Activated CD4-positive, alpha-beta memory T cell treated with anti-CD3 and anti-CD28 coated beads for 36 hours (primary cell): ENCODE measurements around the gene POLR1F. TPM values are rescaled to one million over a fixed set of nuclear protein-coding genes. Genes with fewer than 3 reads are reported as not detected.
"Not testable (repeated sequence)": the region's sequence is repeated elsewhere in the genome, so short reads cannot be mapped to it uniquely, and the experiment has no call there.

Experiments
- CTCF ChIA-PET: fragments of 350-600 bp; sonication (Branson Sonifier 250); formaldehyde crosslinking; loops from one replicate; lab custom pipeline; 2021; ENCODE audit warnings: antibody characterized with exemption, inconsistent platforms; lab: Charles Lee
- POLR2A ChIA-PET: fragments of 350-600 bp; sonication (Branson Sonifier 250); formaldehyde crosslinking; loops from one replicate; lab custom pipeline; 2021; ENCODE audit warnings: antibody characterized with exemption; lab: Charles Lee
- DNase-seq: peaks from one replicate; pipeline ENCODE4 v3.0.0-alpha.2; 2020
- H3K27ac Mint-ChIP-seq: one replicate; pipeline ENCODE4 v1.8.0; 2021; ENCODE audit warnings: mixed read lengths
- H3K27me3 Mint-ChIP-seq: one replicate; pipeline ENCODE4 v1.8.0; 2021; ENCODE audit warnings: mixed read lengths
- H3K36me3 Mint-ChIP-seq: one replicate; pipeline ENCODE4 v1.8.0; 2021; ENCODE audit warnings: mixed read lengths
- H3K4me1 Mint-ChIP-seq: one replicate; pipeline ENCODE4 v1.8.0; 2021; ENCODE audit warnings: low read depth, mixed read lengths
- H3K4me3 Mint-ChIP-seq: one replicate; pipeline ENCODE4 v1.8.0; 2021; ENCODE audit warnings: mild to moderate bottlenecking, mixed read lengths
- H3K9me3 Mint-ChIP-seq: one replicate; pipeline ENCODE4 v1.8.0; 2021; ENCODE audit warnings: mixed read lengths
- intact Hi-C: fragments of 100-400 bp; cut with micrococcal nuclease; formaldehyde crosslinking; loops from one replicate; pipeline ENCODE4 v1.15.1; 2023
- total RNA-seq, 2 experiments: library from RNA; stranded (reverse); gene quantifications; one replicate each; pipeline ENCODE4 v1.2.3, GENCODE V29; 2021

POLR1F gene
- total RNA-seq, 2 experiments from 2014 or later: 20.0 to 21.9 TPM

GRCh38 chr7:19707240-19707639, 1.6 kb downstream of the POLR1F start:
- intact Hi-C loops: loop anchor here (5.0 kb wide), 1 partner anchor 625 kb away; the partner anchor contains the start of gene ITGB8
- POLR2A ChIA-PET: no interaction called here
- H3K9me3 Mint-ChIP-seq: no peaks in the 10 kb centered on the region
- peak overlapping the region; percentile 81 for H3K4me3 Mint-ChIP-seq
- H3K36me3 Mint-ChIP-seq: peaks cover 10% of the 10 kb centered on the region
- peaks cover 3% of the 10 kb centered on the region for H3K27me3 Mint-ChIP-seq
- peaks cover 37% of the 10 kb centered on the region for H3K4me1 Mint-ChIP-seq
- DNase-seq: no peak
- CTCF ChIA-PET: no interaction called here
- no peak overlapping the region for H3K27ac Mint-ChIP-seq

DNA sequence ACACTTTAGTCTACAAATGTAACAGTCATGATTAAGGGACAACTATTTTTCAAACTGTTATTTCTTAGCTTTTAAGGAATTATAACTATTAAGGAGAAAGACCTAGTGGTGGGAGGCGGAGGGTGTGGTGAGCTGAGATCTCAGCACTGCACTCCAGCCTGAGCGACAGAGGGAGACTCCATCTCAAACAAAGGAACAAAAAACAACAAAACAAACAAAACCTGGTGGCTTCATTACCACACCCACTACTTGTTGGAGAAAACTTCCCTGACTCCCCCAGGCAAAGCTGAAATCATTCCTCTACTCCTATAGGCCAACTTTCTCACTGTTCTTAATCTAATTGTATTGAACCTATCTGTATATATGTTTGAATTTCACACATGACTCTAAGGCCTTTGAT, 3.2 kb downstream of the POLR1F start:
- H3K36me3 Mint-ChIP-seq: peaks cover 12% of the 10 kb centered on the region
- DNase-seq: no peak
- POLR2A ChIA-PET: no interaction called here
- no peaks in the 10 kb centered on the region for H3K27me3 Mint-ChIP-seq
- H3K4me1 Mint-ChIP-seq: peaks cover 37% of the 10 kb centered on the region
- H3K9me3 Mint-ChIP-seq: no peaks in the 10 kb centered on the region
- intact Hi-C loops: loop anchor here (5.0 kb wide), 1 partner anchor 627 kb away; the partner anchor contains the start of gene ITGB8
- CTCF ChIA-PET: interaction anchor here (1.7 kb wide), 1 partner anchor 8 kb away, joined by 5 read pairs; no protein-coding TSS in a partner anchor
- no peak overlapping the region for H3K27ac Mint-ChIP-seq
- no peak overlapping the region for H3K4me3 Mint-ChIP-seq

GRCh38 chr7:19701471-19701870, 7.4 kb downstream of the POLR1F start:
- Mint-ChIP-seq H3K4me1 (peaks cover 8% of the 10 kb centered on the region), H3K9me3 (no peaks in the 10 kb centered on the region), H3K4me3 (no peak overlapping the region), H3K36me3 (peaks cover 27% of the 10 kb centered on the region), H3K27me3 (no peaks in the 10 kb centered on the region), H3K27ac (no peak overlapping the region)
- ChIA-PET POLR2A (no interaction called here), CTCF (interaction anchor here (2.5 kb wide), 1 partner anchor 8 kb away, joined by 15 read pairs; the partner anchor contains the start of gene POLR1F)
- intact Hi-C loops: no loop called here
- DNase-seq: no peak

- H3K27me3 Mint-ChIP-seq: no peaks in the 10 kb centered on the region
- no peak for DNase-seq
- H3K4me3 Mint-ChIP-seq: no peak overlapping the region
- H3K4me1 Mint-ChIP-seq: peaks cover 4% of the 10 kb centered on the region
- H3K9me3 Mint-ChIP-seq: no peaks in the 10 kb centered on the region
- intact Hi-C loops: no loop called here
- CTCF ChIA-PET: interaction anchor here (1.9 to 2.5 kb wide), 2 partner anchors 8 to 13 kb away, joined by 10 to 15 read pairs; partner anchors contain the start of gene POLR1F
- POLR2A ChIA-PET: interaction anchor here (1.0 kb wide), 1 partner anchor 8 kb away, joined by 3 read pairs; the partner anchor contains the start of gene POLR1F
- H3K27ac Mint-ChIP-seq: no peak overlapping the region
- H3K36me3 Mint-ChIP-seq: peaks cover 28% of the 10 kb centered on the region
Measured at GRCh38 chr7:19700936-19701335, 7.9 kb downstream of the POLR1F start.

DNA sequence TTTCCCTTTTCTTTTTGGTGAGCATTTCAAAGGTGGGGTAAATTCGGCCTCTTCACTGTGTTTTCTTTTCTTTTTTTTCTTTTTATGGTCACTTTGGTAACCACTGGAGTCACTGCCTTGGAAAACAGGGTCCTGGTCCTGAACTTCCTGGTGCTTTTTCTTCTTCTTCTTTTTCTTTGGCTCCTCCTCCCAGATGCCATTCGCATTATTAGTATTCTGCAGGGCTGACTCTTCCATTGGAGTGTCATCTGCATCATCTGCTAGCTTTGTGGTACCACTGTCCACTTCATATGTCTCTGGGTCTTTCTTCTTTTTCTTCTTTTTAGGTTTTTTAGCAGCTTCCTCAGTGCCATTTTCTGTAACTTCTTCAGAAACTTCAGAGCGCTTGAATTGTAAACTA, 10.5 kb downstream of the POLR1F start:
- H3K36me3 Mint-ChIP-seq: peaks cover 27% of the 10 kb centered on the region
- no peaks in the 10 kb centered on the region for H3K27me3 Mint-ChIP-seq
- no peaks in the 10 kb centered on the region for H3K9me3 Mint-ChIP-seq
- no peak for DNase-seq
- no peak overlapping the region for H3K27ac Mint-ChIP-seq
- POLR2A ChIA-PET: no interaction called here
- no peak overlapping the region for H3K4me3 Mint-ChIP-seq
- CTCF ChIA-PET: no interaction called here
- intact Hi-C loops: no loop called here
- H3K4me1 Mint-ChIP-seq: no peaks in the 10 kb centered on the region

DNA sequence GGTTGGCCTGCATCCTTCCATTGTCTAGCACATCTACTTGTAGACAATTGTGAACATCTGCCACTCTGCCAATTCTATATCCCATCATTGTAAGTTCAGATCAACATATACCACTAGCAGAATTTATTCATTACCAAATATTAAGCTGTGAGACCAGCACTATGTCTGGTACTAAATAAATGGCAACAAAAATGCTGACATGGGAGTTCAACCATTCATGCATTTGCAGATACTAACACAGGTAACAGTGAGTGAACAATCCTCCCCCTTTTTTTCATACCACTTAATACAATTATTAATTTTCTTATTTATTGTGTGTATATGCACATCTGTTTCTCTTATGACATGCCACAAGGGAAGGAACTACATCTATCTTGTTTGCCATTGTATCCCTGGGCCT, 11.9 kb downstream of the POLR1F start:
- CTCF ChIA-PET: no interaction called here

GRCh38 chr7:19692111-19692828, 16.6 kb downstream of the POLR1F start:
- Mint-ChIP-seq H3K4me3 (no peak overlapping the region), H3K4me1 (no peaks in the 10 kb centered on the region), H3K27me3 (peaks cover 4% of the 10 kb centered on the region), H3K27ac (no peak overlapping the region), H3K36me3 (peaks cover 4% of the 10 kb centered on the region), H3K9me3 (no peaks in the 10 kb centered on the region)
- intact Hi-C loops: no loop called here
- ChIA-PET POLR2A (no interaction called here), CTCF (interaction anchor here (2.1 kb wide), 1 partner anchor 21 kb away, joined by 4 read pairs; no protein-coding TSS in a partner anchor)
- no peak for DNase-seq

More for the DNA sequence above, 11.9 kb downstream of the POLR1F start:
- Mint-ChIP-seq H3K27me3 (no peaks in the 10 kb centered on the region), H3K36me3 (peaks cover 18% of the 10 kb centered on the region), H3K4me1 (no peaks in the 10 kb centered on the region), H3K9me3 (no peaks in the 10 kb centered on the region), H3K4me3 (no peak overlapping the region), H3K27ac (no peak overlapping the region)
- DNase-seq: no peak
- POLR2A ChIA-PET: no interaction called here
- intact Hi-C loops: no loop called here

- H3K27me3 Mint-ChIP-seq: peaks cover 4% of the 10 kb centered on the region
- POLR2A ChIA-PET: no interaction called here
- intact Hi-C loops: no loop called here
- peaks cover 2% of the 10 kb centered on the region for H3K36me3 Mint-ChIP-seq
- no peaks in the 10 kb centered on the region for H3K4me1 Mint-ChIP-seq
- DNase-seq: no peak
- no peak overlapping the region for H3K27ac Mint-ChIP-seq
- CTCF ChIA-PET: interaction anchor here (0.6 to 2.1 kb wide), 2 partner anchors 23 to 993 kb away, joined by 3 to 4 read pairs; no protein-coding TSS in a partner anchor
- H3K4me3 Mint-ChIP-seq: no peak overlapping the region
- H3K9me3 Mint-ChIP-seq: no peaks in the 10 kb centered on the region
Measured at GRCh38 chr7:19690736-19691135, 18.1 kb downstream of the POLR1F start.

DNA sequence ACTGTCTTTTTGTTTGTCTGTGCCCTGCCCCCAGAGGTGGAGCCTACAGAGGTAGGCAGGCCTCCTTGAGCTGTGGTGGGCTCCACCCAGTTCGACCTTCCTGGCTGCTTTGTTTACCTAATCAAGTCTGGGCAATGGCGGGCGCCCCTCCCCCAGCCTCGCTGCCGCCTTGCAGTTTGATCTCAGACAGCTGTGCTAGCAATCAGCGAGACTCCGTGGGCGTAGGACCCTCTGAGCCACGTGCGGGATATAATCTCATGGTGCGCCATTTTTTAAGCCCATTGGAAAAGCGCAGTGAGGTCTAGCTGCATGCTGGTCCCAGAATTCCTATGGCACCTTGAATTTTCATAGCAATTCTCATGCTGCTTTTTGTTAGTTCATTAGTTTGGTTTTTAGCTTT, 19.7 kb downstream of the POLR1F start:
- H3K27me3 Mint-ChIP-seq, H3K4me3 Mint-ChIP-seq, H3K36me3 Mint-ChIP-seq, DNase-seq, H3K27ac Mint-ChIP-seq, H3K9me3 Mint-ChIP-seq, intact Hi-C loops, H3K4me1 Mint-ChIP-seq, POLR2A ChIA-PET: not testable (repeated sequence)
- CTCF ChIA-PET: interaction anchor here (0.7 kb wide), 1 partner anchor 15 kb away, joined by 3 read pairs; no protein-coding TSS in a partner anchor

DNA sequence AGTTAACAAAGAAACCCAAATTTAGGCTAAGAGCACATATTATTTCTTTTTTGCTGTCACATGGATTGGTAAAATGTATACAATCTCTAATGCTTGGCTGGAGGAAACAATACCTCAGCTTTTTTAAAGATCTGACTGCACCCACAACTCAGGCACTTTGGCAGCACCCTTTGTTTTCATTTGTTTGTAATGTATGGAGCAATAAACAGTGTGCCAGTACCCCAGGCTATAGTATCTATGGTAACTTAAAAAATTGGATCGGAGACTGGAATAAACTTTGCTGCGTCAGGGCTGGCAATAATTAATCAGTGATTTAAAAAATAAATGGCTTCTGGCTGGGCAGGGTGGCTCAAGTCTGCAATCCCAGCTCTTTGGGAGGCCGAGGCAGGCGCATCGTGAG, 27.2 kb downstream of the POLR1F start:
- intact Hi-C loops: no loop called here
- POLR2A ChIA-PET: no interaction called here

DNA sequence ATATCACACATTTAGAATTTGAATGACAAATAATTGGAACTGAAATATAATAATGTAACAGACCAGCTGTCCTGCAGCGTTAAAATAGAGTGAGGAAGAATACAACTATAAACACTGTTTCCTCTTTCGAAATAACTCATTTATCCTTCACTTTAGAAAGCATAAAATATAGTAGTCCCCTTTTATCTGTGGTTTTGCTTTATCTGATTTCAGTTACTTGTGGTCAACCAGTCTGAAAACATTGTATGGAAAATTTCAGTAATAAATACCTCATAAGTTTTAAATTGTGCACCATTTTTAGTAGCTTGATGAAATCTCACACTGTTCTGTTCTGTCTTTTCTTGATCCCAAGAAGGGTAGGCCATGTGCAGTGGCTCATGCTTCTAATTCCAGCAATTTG, 31.7 kb downstream of the POLR1F start:
- ChIA-PET POLR2A (no interaction called here), CTCF (interaction anchor here (0.9 kb wide), 1 partner anchor 13 kb away, joined by 3 read pairs; no protein-coding TSS in a partner anchor)
- peaks cover 5% of the 10 kb centered on the region for H3K4me1 Mint-ChIP-seq
- no peaks in the 10 kb centered on the region for H3K36me3 Mint-ChIP-seq
- H3K27me3 Mint-ChIP-seq: no peaks in the 10 kb centered on the region
- no peak overlapping the region for H3K27ac Mint-ChIP-seq
- intact Hi-C loops: no loop called here
- no peak for DNase-seq
- H3K4me3 Mint-ChIP-seq: no peak overlapping the region
- no peaks in the 10 kb centered on the region for H3K9me3 Mint-ChIP-seq

More for the DNA sequence above, 27.2 kb downstream of the POLR1F start:
- Mint-ChIP-seq H3K4me3 (no peak overlapping the region), H3K36me3 (no peaks in the 10 kb centered on the region), H3K4me1 (peaks cover 5% of the 10 kb centered on the region), H3K27me3 (no peaks in the 10 kb centered on the region), H3K27ac (no peak overlapping the region), H3K9me3 (no peaks in the 10 kb centered on the region)
- CTCF ChIA-PET: no interaction called here
- DNase-seq: no peak

DNA sequence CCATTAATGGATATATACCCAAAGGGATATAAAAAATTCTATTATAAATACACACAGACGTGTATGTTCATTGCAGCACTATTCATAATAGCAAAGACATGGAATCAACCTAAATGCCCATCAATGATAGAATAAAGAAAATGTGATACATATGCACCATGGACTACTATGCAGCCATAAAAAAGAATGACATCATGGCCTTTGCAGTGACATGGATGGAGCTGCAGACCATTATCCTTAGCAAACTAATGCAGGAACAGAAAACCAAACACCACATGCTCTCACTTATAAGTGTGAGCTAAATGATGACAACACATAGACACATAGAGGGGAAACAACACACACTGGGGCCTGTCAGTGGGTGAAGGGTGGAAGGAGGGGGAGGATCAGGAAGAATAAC, 33.0 kb downstream of the POLR1F start:
- no peak for DNase-seq
- H3K9me3 Mint-ChIP-seq: no peaks in the 10 kb centered on the region
- intact Hi-C loops: no loop called here
- ChIA-PET CTCF (no interaction called here), POLR2A (no interaction called here)
- peaks cover 5% of the 10 kb centered on the region for H3K4me1 Mint-ChIP-seq
- H3K27me3 Mint-ChIP-seq: no peaks in the 10 kb centered on the region
- no peak overlapping the region for H3K4me3 Mint-ChIP-seq
- no peaks in the 10 kb centered on the region for H3K36me3 Mint-ChIP-seq
- no peak overlapping the region for H3K27ac Mint-ChIP-seq
